Osteoblast (primary cell): ENCODE measurements around the gene HOXC9. TPM values are rescaled to one million over a fixed set of nuclear protein-coding genes. Genes with fewer than 3 reads are reported as not detected.
A peak's percentile ranks its signal among the peaks of the same experiment; 100 is the strongest.

Experiments used
- small RNA-seq: library from RNA; depleted of rRNA; stranded (forward); fragments of <200 nt; gene quantifications from one replicate; pipeline ENCODE3, GENCODE V24; 2012
- total RNA-seq: library from RNA; depleted of rRNA; stranded (reverse); fragments of >200 nt; gene quantifications from 2 replicates; pipeline ENCODE4 v1.2.3, GENCODE V29; 2012

HOXC9 gene
- total RNA-seq, 1 donor: 11.6 TPM

Small RNA genes lying within 50 kb of the gene (small RNA-seq; reads per million reads assigned to genes)
- gene AC012531.3 (not detected), gene AC012531.4 (not detected), gene HOXC5 (not detected), gene MIR196A2 (8.0 reads per million, percentile 91 among the genes with 10 or more reads in this experiment), gene MIR615 (76.9 reads per million, percentile 97 among the genes with 10 or more reads in this experiment), gene RF01905 (not detected), gene RF01906 (not detected)

Other genes with a start within 250 kb of the HOXC9 start
- not detected in 2 replicates for gene CISTR, start 248.2 kb upstream of the HOXC9 start, total RNA-seq
- under 0.01 TPM in 1 of 2 replicates, not detected in the other for gene HOXC13, start 61.3 kb upstream of the HOXC9 start, total RNA-seq
- gene HOXC12, start 45.3 kb upstream of the HOXC9 start, total RNA-seq: under 0.01 TPM in 1 of 2 replicates, not detected in the other
- gene HOXC11, start 27.0 kb upstream of the HOXC9 start, total RNA-seq: 1.1 and 1.5 TPM in 2 replicates
- gene HOTAIR, start 25.2 kb upstream of the HOXC9 start, total RNA-seq: 0.72 and 1.2 TPM in 2 replicates
- gene HOXC10, start 15.0 kb upstream of the HOXC9 start, total RNA-seq: 9.7 and 11.2 TPM in 2 replicates
- 3.2 and 5.1 TPM in 2 replicates for gene HOXC8, start 8.8 kb downstream of the HOXC9 start, total RNA-seq
- 5.6 and 7.2 TPM in 2 replicates for gene HOXC6, start 28.3 kb downstream of the HOXC9 start, total RNA-seq
- gene HOXC5, start 32.9 kb downstream of the HOXC9 start, total RNA-seq: 1.8 and 2.1 TPM in 2 replicates
- 3.3 and 4.1 TPM in 2 replicates for gene HOXC4, start 53.7 kb downstream of the HOXC9 start, total RNA-seq
- gene SMUG1, start 188.8 kb downstream of the HOXC9 start, total RNA-seq: 23.5 and 36.5 TPM in 2 replicates